ENCODE data around the gene PSMC3IP.

The PSMC3IP gene

DNA sequence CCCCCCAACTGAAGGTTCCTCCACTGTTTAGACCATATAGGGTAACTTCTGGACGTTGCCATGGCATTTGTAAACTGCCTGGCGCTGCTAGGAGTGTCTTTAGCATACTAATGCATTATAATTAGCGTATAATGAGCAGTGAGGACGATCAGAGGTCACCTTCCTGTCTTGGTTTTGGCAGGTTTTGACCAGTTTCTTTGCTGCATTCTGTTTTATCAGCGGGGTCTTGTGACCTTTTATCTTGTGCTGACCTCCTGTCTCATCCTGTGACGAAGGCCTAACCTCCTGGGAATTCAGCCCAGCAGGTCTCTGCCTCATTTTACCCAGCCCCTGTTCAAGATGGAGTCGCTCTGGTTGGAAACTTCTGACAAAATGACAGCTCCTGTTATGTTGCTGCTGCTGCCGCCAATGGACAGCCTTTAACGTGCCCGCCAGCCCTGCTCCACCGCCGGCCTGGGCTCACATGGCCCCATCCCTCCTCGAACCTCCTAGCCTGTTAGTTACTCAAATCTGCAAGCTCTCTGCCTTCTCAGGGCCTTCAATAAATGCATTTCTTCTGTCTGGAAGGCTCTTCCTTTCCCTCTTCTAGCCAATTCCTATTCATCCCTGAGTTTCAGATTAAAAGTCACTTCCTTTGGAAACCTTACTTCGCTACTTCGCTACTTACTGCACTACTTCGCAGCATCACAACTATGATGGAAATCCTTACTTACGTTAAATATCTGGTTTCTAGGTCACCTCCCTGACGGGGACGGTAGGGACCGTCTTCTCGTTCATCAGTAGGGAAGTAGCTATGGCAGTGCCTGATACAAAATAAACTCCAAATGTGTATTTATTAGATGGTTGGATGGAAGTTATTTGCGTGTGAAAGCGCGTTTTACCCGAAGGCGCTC lies 42.1 kb downstream of the PSMC3IP start:
- no peaks in the 10 kb centered on the region for H3K9me3 ChIP-seq (ENCODE audit: insufficient read depth, low read length)
- TF ChIP-seq SUZ12 (IDR thresholded peaks at IDR 0.05; ENCODE audit: extremely low read depth, insufficient read depth, insufficient read length): no peak

DNA sequence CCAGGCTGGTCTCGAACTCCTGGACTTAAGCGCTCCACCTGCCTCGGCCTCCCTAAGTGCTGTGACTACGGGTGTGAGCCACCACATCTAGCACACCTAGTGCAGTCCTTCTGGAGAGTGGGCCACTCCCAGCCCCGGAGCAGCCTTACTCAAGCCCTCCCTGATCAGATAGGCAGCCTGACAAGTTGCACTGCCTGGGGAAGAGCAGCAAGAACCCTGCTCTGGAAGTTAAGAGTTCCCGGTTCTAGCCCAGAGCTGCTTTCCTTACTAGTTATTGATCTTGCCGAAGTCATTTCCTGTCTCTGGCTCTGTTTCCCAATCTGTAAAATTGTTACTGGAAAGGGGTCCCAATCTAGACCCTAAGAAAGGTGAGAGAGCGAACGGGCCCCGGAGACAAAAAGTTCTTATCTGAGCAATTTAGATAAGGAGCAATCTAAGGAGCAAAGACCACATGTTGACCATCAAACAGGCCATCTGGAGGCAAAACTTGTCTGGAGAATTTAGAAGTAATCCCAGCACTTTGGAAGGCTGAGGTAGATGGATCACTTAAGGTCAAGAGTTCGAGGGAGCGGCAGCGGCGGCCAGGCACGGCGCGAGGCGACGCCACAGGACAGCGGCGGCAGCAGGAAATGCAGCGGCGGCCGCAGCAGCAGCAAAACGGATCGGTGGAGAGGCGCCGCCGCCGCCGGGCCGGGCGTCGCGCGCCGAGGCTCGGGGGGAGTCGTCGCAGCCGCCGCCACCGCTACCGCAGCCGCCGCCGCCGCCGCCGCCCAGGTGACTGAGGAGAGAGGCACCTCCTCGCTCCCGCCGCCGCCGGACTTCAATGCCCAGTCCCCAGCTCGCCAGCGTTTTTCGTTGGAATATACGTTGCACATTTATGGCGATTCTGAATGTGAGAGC lies 45.8 kb downstream of the PSMC3IP start:
- Histone ChIP-seq H3K36me3 (ENCODE audit: insufficient read depth, insufficient read length, low read length) (no peaks in the 10 kb centered on the region), H3K4me1 (ENCODE audit: insufficient read depth, insufficient read length) (peaks cover 13% of the 10 kb centered on the region), H3K9me3 (ENCODE audit: insufficient read depth, low read length) (no peaks in the 10 kb centered on the region; the same call in 1 of the 2 replicates), H3K9ac (ENCODE audit: insufficient read length, low read depth) (peak overlapping the region; percentile 57), H3K27me3 (ENCODE audit: insufficient read depth, insufficient read length) (peaks cover 5% of the 10 kb centered on the region), H3K4me3 (ENCODE audit: insufficient read length, low read depth) (peak overlapping the region; percentile 39)
- TF ChIP-seq SUZ12 (IDR thresholded peaks at IDR 0.05; ENCODE audit: extremely low read depth, insufficient read depth, insufficient read length) (no peak), YY1 (IDR thresholded peaks at IDR 0.05; ENCODE audit: insufficient read depth, insufficient read length) (no peak), ZNF274 (IDR thresholded peaks at IDR 0.05; ENCODE audit: low read depth, low read length) (no peak)
- DNase-seq (ENCODE audit: low read depth, low spot score): no peak

More for the DNA sequence above, 42.1 kb downstream of the PSMC3IP start:
- Histone ChIP-seq H3K4me1 (ENCODE audit: insufficient read depth, insufficient read length) (peaks cover 11% of the 10 kb centered on the region), H3K9ac (ENCODE audit: insufficient read length, low read depth) (peak overlapping the region; percentile 85), H3K27me3 (ENCODE audit: insufficient read depth, insufficient read length) (peaks cover 5% of the 10 kb centered on the region), H3K36me3 (ENCODE audit: insufficient read depth, insufficient read length, low read length) (peaks cover 20% of the 10 kb centered on the region), H3K4me3 (ENCODE audit: insufficient read length, low read depth) (peak overlapping the region; percentile 75)
- DNase-seq (ENCODE audit: low read depth, low spot score): no peak

DNA sequence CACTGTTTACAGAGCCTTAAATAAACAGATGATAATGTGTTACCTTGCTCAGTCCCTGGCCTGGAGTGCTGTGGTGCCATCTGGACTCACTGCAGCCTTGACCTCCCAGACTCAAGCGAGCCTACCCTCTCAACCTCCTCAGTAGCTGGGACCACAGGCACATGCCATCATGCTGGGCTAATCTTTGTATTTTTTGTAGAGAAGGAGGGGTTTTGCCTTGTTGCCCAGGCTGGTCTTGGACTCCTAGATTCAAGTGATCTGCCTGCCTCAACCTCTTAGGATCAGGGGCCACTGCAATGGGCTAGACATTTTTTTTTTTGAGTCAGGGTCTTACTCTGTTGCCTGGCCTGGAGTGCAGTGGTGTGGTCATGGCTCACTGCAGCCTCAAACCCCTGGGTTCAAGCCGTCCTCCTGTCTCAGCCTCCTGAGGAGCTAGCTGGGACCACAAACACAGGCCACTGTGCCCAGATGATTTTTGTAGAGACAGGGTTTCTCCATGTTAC lies 46.5 kb downstream of the PSMC3IP start:
- Histone ChIP-seq H3K36me3 (ENCODE audit: insufficient read depth, insufficient read length, low read length) (no peaks in the 10 kb centered on the region), H3K4me3 (ENCODE audit: insufficient read length, low read depth) (no peak overlapping the region), H3K9ac (ENCODE audit: insufficient read length, low read depth) (no peak overlapping the region), H3K27me3 (ENCODE audit: insufficient read depth, insufficient read length) (peaks cover 5% of the 10 kb centered on the region), H3K9me3 (ENCODE audit: insufficient read depth, low read length) (no peaks in the 10 kb centered on the region; the same call in 1 of the 2 replicates), H3K4me1 (ENCODE audit: insufficient read depth, insufficient read length) (peaks cover 13% of the 10 kb centered on the region)
- DNase-seq (ENCODE audit: low read depth, low spot score): no peak
- TF ChIP-seq ZNF274 (IDR thresholded peaks at IDR 0.05; ENCODE audit: low read depth, low read length): no peak
- TF ChIP-seq YY1 (IDR thresholded peaks at IDR 0.05; ENCODE audit: insufficient read depth, insufficient read length): no peak
- TF ChIP-seq SUZ12 (IDR thresholded peaks at IDR 0.05; ENCODE audit: extremely low read depth, insufficient read depth, insufficient read length): no peak

DNA sequence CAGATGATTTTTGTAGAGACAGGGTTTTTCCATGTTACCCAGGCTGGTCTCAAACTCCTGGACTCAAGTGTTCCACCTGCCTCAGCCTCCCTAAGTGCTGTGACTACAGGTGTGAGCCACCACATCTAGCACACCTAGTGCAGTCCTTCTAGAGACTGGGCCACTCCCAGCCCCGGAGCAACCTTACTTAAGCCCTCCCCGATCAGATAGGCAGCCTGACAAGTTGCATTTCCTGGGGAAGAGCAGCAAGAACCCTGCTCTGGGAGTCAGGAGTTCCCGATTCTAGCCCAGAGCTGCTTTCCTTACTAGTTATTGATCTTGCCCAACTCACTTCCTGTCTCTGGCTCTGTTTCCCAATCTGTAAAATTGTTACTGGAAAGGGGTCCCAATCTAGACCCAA lies 48.5 kb downstream of the PSMC3IP start:
- no peak for TF ChIP-seq YY1 (IDR thresholded peaks at IDR 0.05; ENCODE audit: insufficient read depth, insufficient read length)
- no peak for TF ChIP-seq ZNF274 (IDR thresholded peaks at IDR 0.05; ENCODE audit: low read depth, low read length)
- TF ChIP-seq SUZ12 (IDR thresholded peaks at IDR 0.05; ENCODE audit: extremely low read depth, insufficient read depth, insufficient read length): no peak
- no peak for DNase-seq (ENCODE audit: low read depth, low spot score)
- Histone ChIP-seq H3K9ac (ENCODE audit: insufficient read length, low read depth) (no peak overlapping the region), H3K9me3 (ENCODE audit: insufficient read depth, low read length) (no peaks in the 10 kb centered on the region; the same call in 1 of the 2 replicates), H3K4me1 (ENCODE audit: insufficient read depth, insufficient read length) (peaks cover 8% of the 10 kb centered on the region), H3K4me3 (ENCODE audit: insufficient read length, low read depth) (no peak overlapping the region), H3K27me3 (ENCODE audit: insufficient read depth, insufficient read length) (peaks cover 5% of the 10 kb centered on the region), H3K36me3 (ENCODE audit: insufficient read depth, insufficient read length, low read length) (no peaks in the 10 kb centered on the region)

DNA sequence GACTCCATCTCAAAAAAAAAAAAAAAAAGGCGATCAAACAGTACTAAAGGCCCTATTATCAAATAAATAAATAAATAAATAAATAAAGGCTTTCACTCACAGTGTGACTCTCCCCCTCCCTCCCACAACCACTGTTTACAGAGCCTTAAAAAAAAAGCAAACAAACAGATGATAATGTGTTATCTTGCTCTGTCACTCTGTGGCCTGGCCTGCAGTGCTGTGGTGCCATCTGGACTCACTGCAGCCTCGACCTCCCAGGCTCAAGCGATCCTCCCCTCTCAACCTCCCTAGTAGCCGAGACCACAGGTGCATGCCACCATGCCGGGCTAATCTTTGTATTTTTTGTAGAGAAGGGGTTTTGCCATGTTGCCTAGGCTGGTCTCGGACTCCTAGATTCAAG lies 49.6 kb downstream of the PSMC3IP start:
- Histone ChIP-seq H3K27me3 (ENCODE audit: insufficient read depth, insufficient read length) (peaks cover 5% of the 10 kb centered on the region), H3K4me1 (ENCODE audit: insufficient read depth, insufficient read length) (peaks cover 10% of the 10 kb centered on the region), H3K9me3 (ENCODE audit: insufficient read depth, low read length) (no peaks in the 10 kb centered on the region; the same call in 1 of the 2 replicates), H3K4me3 (ENCODE audit: insufficient read length, low read depth) (no peak overlapping the region), H3K36me3 (ENCODE audit: insufficient read depth, insufficient read length, low read length) (peaks cover 5% of the 10 kb centered on the region), H3K9ac (ENCODE audit: insufficient read length, low read depth) (no peak overlapping the region)
- no peak for DNase-seq (ENCODE audit: low read depth, low spot score)
- TF ChIP-seq ZNF274 (IDR thresholded peaks at IDR 0.05; ENCODE audit: low read depth, low read length) (no peak), YY1 (IDR thresholded peaks at IDR 0.05; ENCODE audit: insufficient read depth, insufficient read length) (no peak), SUZ12 (IDR thresholded peaks at IDR 0.05; ENCODE audit: extremely low read depth, insufficient read depth, insufficient read length) (no peak)

DNA sequence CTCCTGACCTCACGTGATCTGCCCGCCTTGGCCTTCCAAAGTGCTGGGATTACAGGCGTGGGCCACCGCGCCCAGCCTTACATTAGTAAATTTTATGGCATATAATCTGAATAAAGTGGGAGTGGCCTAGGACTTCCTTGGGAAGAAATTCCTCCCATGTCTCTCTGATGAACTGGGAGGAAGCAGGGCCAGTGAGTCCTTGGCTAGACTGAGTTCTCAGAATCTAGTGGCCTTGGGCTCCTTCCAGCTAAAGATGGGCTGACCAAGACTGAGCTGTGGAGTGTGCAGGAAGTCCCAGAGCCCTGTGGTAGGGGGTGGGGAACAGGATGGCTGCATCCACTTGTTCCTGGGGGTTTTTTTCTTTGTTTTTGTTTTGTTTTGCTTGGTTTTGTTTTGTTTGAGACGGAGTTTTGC lies 51.5 kb downstream of the PSMC3IP start:
- no peak for TF ChIP-seq SUZ12 (IDR thresholded peaks at IDR 0.05; ENCODE audit: extremely low read depth, insufficient read depth, insufficient read length)
- no peak for TF ChIP-seq YY1 (IDR thresholded peaks at IDR 0.05; ENCODE audit: insufficient read depth, insufficient read length)
- TF ChIP-seq ZNF274 (IDR thresholded peaks at IDR 0.05; ENCODE audit: low read depth, low read length): no peak
- Histone ChIP-seq H3K36me3 (ENCODE audit: insufficient read depth, insufficient read length, low read length) (peaks cover 24% of the 10 kb centered on the region), H3K27me3 (ENCODE audit: insufficient read depth, insufficient read length) (peaks cover under 1% of the 10 kb centered on the region), H3K4me3 (ENCODE audit: insufficient read length, low read depth) (no peak overlapping the region), H3K9me3 (ENCODE audit: insufficient read depth, low read length) (no peaks in the 10 kb centered on the region; the same call in 1 of the 2 replicates), H3K9ac (ENCODE audit: insufficient read length, low read depth) (no peak overlapping the region), H3K4me1 (ENCODE audit: insufficient read depth, insufficient read length) (peaks cover 28% of the 10 kb centered on the region)
- no peak for DNase-seq (ENCODE audit: low read depth, low spot score)
